ENCODE measurements around the gene DRP2. TPM values are rescaled to one million over a fixed set of nuclear protein-coding genes. Genes with fewer than 3 reads are reported as not detected.

The DRP2 gene
- total and polyA plus RNA-seq, 4 donors: under 0.01 to 0.23 TPM; not detected in 2

DNA sequence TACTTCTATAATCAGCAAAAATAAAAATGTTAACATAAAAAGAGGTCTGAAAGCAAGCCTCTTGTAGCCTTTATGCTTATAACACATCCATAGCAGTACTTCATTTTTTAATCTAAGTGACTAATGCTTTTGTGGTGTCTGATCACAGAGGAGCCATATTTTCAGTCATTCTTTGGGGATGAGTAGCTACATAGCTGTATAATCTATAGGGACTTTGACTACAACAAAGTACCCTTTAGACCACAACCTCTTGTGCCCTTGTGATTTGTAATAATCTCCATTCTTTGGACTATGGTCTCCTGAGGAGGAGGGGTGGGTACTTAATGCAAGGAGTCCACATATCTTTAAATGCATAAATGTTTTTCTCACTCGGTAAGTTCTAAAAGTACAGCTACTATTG lies 9.6 kb downstream of the DRP2 start:
- H3K4me1 ChIP-seq (ENCODE audit: control insufficient read depth in 4 of 4, insufficient read depth in 4 of 4, low read length in 3 of 4): no peaks in the 10 kb centered on the region
- peaks cover 0 to 3% (median 0%) of the 10 kb centered on the region in 4 donors for H3K27me3 ChIP-seq (ENCODE audit: control insufficient read depth in 4 of 4, insufficient read depth in 4 of 4, low read length in 3 of 4)
- TF ChIP-seq TAF1 (conservative IDR thresholded peaks at IDR 0.05): no peak
- TF ChIP-seq, protein P1, sequence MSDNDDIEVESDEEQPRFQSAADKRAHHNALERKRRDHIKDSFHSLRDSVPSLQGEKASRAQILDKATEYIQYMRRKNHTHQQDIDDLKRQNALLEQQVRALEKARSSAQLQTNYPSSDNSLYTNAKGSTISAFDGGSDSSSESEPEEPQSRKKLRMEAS (IDR thresholded peaks at IDR 0.05): no peak
- TF ChIP-seq FOXA1 (IDR thresholded peaks at IDR 0.05): no peak
- TF ChIP-seq, protein P2, sequence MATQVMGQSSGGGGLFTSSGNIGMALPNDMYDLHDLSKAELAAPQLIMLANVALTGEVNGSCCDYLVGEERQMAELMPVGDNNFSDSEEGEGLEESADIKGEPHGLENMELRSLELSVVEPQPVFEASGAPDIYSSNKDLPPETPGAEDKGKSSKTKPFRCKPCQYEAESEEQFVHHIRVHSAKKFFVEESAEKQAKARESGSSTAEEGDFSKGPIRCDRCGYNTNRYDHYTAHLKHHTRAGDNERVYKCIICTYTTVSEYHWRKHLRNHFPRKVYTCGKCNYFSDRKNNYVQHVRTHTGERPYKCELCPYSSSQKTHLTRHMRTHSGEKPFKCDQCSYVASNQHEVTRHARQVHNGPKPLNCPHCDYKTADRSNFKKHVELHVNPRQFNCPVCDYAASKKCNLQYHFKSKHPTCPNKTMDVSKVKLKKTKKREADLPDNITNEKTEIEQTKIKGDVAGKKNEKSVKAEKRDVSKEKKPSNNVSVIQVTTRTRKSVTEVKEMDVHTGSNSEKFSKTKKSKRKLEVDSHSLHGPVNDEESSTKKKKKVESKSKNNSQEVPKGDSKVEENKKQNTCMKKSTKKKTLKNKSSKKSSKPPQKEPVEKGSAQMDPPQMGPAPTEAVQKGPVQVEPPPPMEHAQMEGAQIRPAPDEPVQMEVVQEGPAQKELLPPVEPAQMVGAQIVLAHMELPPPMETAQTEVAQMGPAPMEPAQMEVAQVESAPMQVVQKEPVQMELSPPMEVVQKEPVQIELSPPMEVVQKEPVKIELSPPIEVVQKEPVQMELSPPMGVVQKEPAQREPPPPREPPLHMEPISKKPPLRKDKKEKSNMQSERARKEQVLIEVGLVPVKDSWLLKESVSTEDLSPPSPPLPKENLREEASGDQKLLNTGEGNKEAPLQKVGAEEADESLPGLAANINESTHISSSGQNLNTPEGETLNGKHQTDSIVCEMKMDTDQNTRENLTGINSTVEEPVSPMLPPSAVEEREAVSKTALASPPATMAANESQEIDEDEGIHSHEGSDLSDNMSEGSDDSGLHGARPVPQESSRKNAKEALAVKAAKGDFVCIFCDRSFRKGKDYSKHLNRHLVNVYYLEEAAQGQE (IDR thresholded peaks at IDR 0.05): no peak
- TF ChIP-seq EGR1 (IDR thresholded peaks at IDR 0.05; ENCODE audit: low read depth in 2 of 2): no peak
- no peak for TF ChIP-seq FOXA2 (IDR thresholded peaks at IDR 0.05)
- TF ChIP-seq HNF4G (IDR thresholded peaks at IDR 0.05): no peak
- no peak for TF ChIP-seq NR2F2 (IDR thresholded peaks at IDR 0.05)
- TF ChIP-seq RAD21 (IDR thresholded peaks at IDR 0.05): no peak
- no peak for TF ChIP-seq SP1 (IDR thresholded peaks at IDR 0.05)
- TF ChIP-seq, protein P3, sequence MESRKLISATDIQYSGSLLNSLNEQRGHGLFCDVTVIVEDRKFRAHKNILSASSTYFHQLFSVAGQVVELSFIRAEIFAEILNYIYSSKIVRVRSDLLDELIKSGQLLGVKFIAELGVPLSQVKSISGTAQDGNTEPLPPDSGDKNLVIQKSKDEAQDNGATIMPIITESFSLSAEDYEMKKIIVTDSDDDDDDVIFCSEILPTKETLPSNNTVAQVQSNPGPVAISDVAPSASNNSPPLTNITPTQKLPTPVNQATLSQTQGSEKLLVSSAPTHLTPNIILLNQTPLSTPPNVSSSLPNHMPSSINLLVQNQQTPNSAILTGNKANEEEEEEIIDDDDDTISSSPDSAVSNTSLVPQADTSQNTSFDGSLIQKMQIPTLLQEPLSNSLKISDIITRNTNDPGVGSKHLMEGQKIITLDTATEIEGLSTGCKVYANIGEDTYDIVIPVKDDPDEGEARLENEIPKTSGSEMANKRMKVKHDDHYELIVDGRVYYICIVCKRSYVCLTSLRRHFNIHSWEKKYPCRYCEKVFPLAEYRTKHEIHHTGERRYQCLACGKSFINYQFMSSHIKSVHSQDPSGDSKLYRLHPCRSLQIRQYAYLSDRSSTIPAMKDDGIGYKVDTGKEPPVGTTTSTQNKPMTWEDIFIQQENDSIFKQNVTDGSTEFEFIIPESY (IDR thresholded peaks at IDR 0.05): no peak
- no peak overlapping the region for H3K27ac ChIP-seq (ENCODE audit: low read depth in 1 of 2, low read length in 2 of 2)
- WGBS: 94% methylated on average over 1 of the region's 1 CpG
- no peak overlapping the region for H3K9ac ChIP-seq (ENCODE audit: low read depth in 1 of 2, low read length in 2 of 2)
- no peaks in the 10 kb centered on the region for H3K36me3 ChIP-seq (ENCODE audit: control insufficient read depth in 4 of 4, insufficient read depth in 3 of 4, low read depth in 1 of 4, low read length in 3 of 4)
- H3K4me3 ChIP-seq (ENCODE audit: low read depth in 1 of 3, low read length in 3 of 3): no peak overlapping the region
- no peaks in the 10 kb centered on the region for H3K9me3 ChIP-seq (ENCODE audit: control insufficient read depth in 4 of 4, low read length in 3 of 4)
- no peak for DNase-seq (ENCODE audit: low spot score)

DNA sequence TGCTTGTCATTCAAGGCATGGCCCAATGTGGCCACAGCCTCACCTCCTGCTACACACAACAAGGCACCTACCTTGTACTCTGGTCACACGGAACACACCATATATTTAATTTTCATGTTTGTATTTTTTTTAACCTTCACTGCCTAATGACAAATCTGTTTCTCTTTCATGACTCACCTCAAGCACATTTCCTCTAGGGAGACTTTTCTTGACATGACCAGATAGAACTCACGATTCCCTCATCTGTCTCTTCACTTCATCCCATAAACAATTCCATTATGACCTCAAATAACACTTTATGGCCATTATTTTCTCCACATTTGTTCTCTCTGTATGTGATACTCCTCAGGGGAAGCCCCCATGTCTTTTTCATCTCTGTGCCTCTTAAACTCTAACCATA lies 11.1 kb downstream of the DRP2 start:
- Histone ChIP-seq H3K4me1 (ENCODE audit: control insufficient read depth in 4 of 4, insufficient read depth in 4 of 4, low read length in 3 of 4) (no peaks in the 10 kb centered on the region), H3K27me3 (ENCODE audit: control insufficient read depth in 4 of 4, insufficient read depth in 4 of 4, low read length in 3 of 4) (no peaks in the 10 kb centered on the region), H3K9me3 (ENCODE audit: control insufficient read depth in 4 of 4, low read length in 3 of 4) (no peaks in the 10 kb centered on the region), H3K36me3 (ENCODE audit: control insufficient read depth in 4 of 4, insufficient read depth in 3 of 4, low read depth in 1 of 4, low read length in 3 of 4) (no peaks in the 10 kb centered on the region), H3K27ac (ENCODE audit: low read depth in 1 of 2, low read length in 2 of 2) (no peak overlapping the region), H3K9ac (ENCODE audit: low read depth in 1 of 2, low read length in 2 of 2) (no peak overlapping the region), H3K4me3 (ENCODE audit: low read depth in 1 of 3, low read length in 3 of 3) (no peak overlapping the region)
- TF ChIP-seq, protein P4, sequence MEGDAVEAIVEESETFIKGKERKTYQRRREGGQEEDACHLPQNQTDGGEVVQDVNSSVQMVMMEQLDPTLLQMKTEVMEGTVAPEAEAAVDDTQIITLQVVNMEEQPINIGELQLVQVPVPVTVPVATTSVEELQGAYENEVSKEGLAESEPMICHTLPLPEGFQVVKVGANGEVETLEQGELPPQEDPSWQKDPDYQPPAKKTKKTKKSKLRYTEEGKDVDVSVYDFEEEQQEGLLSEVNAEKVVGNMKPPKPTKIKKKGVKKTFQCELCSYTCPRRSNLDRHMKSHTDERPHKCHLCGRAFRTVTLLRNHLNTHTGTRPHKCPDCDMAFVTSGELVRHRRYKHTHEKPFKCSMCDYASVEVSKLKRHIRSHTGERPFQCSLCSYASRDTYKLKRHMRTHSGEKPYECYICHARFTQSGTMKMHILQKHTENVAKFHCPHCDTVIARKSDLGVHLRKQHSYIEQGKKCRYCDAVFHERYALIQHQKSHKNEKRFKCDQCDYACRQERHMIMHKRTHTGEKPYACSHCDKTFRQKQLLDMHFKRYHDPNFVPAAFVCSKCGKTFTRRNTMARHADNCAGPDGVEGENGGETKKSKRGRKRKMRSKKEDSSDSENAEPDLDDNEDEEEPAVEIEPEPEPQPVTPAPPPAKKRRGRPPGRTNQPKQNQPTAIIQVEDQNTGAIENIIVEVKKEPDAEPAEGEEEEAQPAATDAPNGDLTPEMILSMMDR (IDR thresholded peaks at IDR 0.05; ENCODE audit: low read depth, low read length, missing input control): no peak
- TF ChIP-seq, protein P1 (IDR thresholded peaks at IDR 0.05): no peak
- TF ChIP-seq RAD21 (IDR thresholded peaks at IDR 0.05) (no peak), SP1 (IDR thresholded peaks at IDR 0.05) (no peak), HNF4G (IDR thresholded peaks at IDR 0.05) (no peak), GABPA (IDR thresholded peaks at IDR 0.05 in 1 of 2, conservative IDR thresholded peaks at IDR 0.05 in 1 of 2) (no peak), TAF1 (conservative IDR thresholded peaks at IDR 0.05) (no peak), YY1 (IDR thresholded peaks at IDR 0.05) (no peak)
- TF ChIP-seq, protein P2 (IDR thresholded peaks at IDR 0.05): no peak
- TF ChIP-seq, protein P3 (IDR thresholded peaks at IDR 0.05): no peak
- WGBS: 96% methylated on average over 2 of the region's 2 CpGs
- DNase-seq (ENCODE audit: low spot score): no peak
